Measurements from ENCODE around the gene CABYR. TPM values are rescaled to one million over a fixed set of nuclear protein-coding genes. Genes with fewer than 3 reads are reported as not detected.

CABYR gene
- total and polyA plus RNA-seq, 2 of the 13 experiments (the other 11 are each of a cell fraction or from before 2014, with no cell fraction given): 0.71 to 0.88 TPM

DNA sequence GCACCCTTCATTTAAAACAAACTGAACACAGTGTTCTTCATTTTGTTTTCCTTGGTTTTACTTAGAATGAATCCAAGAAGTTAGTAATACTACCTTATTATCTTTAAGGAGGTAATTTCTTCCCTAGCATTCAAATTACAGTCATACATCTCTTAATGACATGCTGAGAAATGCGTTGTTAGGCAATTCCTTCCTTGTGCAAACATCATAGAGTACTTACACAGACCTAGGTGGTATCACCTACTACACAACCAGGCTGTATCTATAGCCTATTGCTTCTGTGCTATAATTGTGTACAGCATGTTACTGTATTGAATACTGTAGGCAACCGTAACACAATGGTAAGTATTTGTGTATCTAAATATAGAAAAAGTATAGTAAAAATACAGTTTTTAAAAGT is 8.4 kb upstream of the CABYR start (continued):
- TF ChIP-seq ZNF703 (CRISPR knock-in tag; IDR thresholded peaks at IDR 0.05; ENCODE audit: borderline replicate concordance): no peak
- TF ChIP-seq SP140L (CRISPR knock-in tag; IDR thresholded peaks at IDR 0.05; ENCODE audit: borderline replicate concordance): no peak
- TF ChIP-seq, protein P1, sequence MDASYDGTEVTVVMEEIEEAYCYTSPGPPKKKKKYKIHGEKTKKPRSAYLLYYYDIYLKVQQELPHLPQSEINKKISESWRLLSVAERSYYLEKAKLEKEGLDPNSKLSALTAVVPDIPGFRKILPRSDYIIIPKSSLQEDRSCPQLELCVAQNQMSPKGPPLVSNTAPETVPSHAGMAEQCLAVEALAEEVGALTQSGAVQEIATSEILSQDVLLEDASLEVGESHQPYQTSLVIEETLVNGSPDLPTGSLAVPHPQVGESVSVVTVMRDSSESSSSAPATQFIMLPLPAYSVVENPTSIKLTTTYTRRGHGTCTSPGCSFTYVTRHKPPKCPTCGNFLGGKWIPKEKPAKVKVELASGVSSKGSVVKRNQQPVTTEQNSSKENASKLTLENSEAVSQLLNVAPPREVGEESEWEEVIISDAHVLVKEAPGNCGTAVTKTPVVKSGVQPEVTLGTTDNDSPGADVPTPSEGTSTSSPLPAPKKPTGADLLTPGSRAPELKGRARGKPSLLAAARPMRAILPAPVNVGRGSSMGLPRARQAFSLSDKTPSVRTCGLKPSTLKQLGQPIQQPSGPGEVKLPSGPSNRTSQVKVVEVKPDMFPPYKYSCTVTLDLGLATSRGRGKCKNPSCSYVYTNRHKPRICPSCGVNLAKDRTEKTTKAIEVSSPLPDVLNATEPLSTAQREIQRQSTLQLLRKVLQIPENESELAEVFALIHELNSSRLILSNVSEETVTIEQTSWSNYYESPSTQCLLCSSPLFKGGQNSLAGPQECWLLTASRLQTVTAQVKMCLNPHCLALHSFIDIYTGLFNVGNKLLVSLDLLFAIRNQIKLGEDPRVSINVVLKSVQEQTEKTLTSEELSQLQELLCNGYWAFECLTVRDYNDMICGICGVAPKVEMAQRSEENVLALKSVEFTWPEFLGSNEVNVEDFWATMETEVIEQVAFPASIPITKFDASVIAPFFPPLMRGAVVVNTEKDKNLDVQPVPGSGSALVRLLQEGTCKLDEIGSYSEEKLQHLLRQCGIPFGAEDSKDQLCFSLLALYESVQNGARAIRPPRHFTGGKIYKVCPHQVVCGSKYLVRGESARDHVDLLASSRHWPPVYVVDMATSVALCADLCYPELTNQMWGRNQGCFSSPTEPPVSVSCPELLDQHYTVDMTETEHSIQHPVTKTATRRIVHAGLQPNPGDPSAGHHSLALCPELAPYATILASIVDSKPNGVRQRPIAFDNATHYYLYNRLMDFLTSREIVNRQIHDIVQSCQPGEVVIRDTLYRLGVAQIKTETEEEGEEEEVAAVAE (CRISPR knock-in tag; IDR thresholded peaks at IDR 0.05; ENCODE audit: borderline replicate concordance): no peak
- TF ChIP-seq ZHX1 (CRISPR knock-in tag; IDR thresholded peaks at IDR 0.05; ENCODE audit: low read depth): no peak
- no peak for TF ChIP-seq RFX1 (IDR thresholded peaks at IDR 0.05)

DNA sequence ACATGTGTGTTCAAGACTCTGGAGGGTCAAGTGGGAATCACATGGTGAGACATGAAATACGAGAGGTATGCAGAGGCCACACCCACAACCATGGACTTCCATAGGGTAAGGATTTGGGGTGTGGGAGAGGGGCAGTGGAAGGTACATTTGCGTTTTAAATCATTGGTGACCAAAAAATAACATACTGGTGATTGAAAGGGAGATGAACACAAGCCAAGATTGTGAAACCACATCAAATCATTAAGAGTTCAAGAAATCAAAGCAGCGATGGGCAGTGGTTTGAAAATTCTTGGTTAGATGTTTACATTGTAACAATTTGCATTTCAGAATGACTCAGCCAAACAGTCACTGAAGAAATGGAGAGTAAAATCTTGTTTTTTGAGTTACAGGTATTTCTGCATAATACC is 1.9 kb upstream of the CABYR start:
- ATAC-seq (no peak), FAIRE-seq (no peak), DNase-seq (ENCODE audit: low spot score) (no peak)
- no peaks in the 10 kb centered on the region for H3K79me2 ChIP-seq (ENCODE audit: insufficient read depth, low read length)
- no peaks in the 10 kb centered on the region for H3K9me3 ChIP-seq (ENCODE audit: low read length)
- peaks cover 9% of the 10 kb centered on the region for H3K4me1 ChIP-seq (ENCODE audit: insufficient read depth, low read length)
- no peak overlapping the region for H3K4me2 ChIP-seq (ENCODE audit: low read depth, low read length)
- H4K20me1 ChIP-seq (ENCODE audit: insufficient read depth, low read length): no peaks in the 10 kb centered on the region
- no peak overlapping the region for H3K4me3 ChIP-seq (replicated peaks in 1 of 3; ENCODE audit: insufficient read depth in 1 of 3, low read depth in 2 of 3, low read length in 3 of 3)
- POLR2A ChIA-PET: no interaction called here
- no peak overlapping the region for H3K27ac ChIP-seq (ENCODE audit: extremely low read length, insufficient read depth, low read length)
- no peak overlapping the region for H3K9ac ChIP-seq (ENCODE audit: insufficient read depth, low read depth, low read length)
- H3K27me3 ChIP-seq (ENCODE audit: control insufficient read depth in 1 of 2, insufficient read depth in 2 of 2, low read length in 2 of 2): 0 out of 5 replicates have a peak, but pooled peaks cover 0 to 3% of the 10 kb centered on the region in 2 experiments
- TF ChIP-seq ZNF709 (CRISPR knock-in tag; IDR thresholded peaks at IDR 0.05) (no peak), NFE2L2 (IDR thresholded peaks at IDR 0.05; ENCODE audit: low read length) (peak; percentile 66), MAZ (IDR thresholded peaks at IDR 0.05; ENCODE audit: borderline replicate concordance, low read depth, low read length) (no peak), MAZ (CRISPR knock-in tag; IDR thresholded peaks at IDR 0.05; ENCODE audit: low read depth) (no peak)
- TF ChIP-seq, protein P2, sequence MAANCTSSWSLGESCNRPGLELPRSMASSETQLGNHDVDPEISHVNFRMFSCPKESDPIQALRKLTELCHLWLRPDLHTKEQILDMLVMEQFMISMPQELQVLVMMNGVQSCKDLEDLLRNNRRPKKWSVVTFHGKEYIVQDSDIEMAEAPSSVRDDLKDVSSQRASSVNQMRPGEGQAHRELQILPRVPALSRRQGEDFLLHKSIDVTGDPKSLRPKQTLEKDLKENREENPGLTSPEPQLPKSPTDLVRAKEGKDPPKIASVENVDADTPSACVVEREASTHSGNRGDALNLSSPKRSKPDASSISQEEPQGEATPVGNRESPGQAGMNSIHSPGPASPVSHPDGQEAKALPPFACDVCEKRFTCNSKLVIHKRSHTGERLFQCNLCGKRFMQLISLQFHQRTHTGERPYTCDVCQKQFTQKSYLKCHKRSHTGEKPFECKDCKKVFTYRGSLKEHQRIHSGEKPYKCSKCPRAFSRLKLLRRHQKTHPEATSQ (CRISPR knock-in tag; IDR thresholded peaks at IDR 0.05; ENCODE audit: borderline replicate concordance): no peak
- intact Hi-C loops (cut with micrococcal nuclease; ENCODE audit: unreplicated experiment) (no loop called here), in situ Hi-C loops (cut with HindIII; ENCODE audit: extremely low pct_ligation_motif_present, low pct_unique_long_range_greater_than_20kb) (no loop called here)
- H3K36me3 ChIP-seq (replicated peaks in 1 of 2; ENCODE audit: control insufficient read depth in 1 of 2, insufficient read depth in 2 of 2, low read length in 2 of 2): peaks cover 0 to 3% of the 10 kb centered on the region in 2 experiments; a peak in 1 of 5 replicates
- 49% methylated on average over 3 of the region's 3 CpGs for WGBS (ENCODE audit: low lambda C conversion rate)
- BruUV-seq (replicated peaks): no TSS peak
- CTCF ChIA-PET (ENCODE audit: low intra/inter-chr PET ratio, low total read pairs): no interaction called here
- no peak overlapping the region for H2AFZ ChIP-seq (ENCODE audit: low read length)

All from HepG2 (cell line).